HFFc6 (cell line): ENCODE results near the gene ACADS. TPM values are rescaled to one million over a fixed set of nuclear protein-coding genes. Genes with fewer than 3 reads are reported as not detected.

Experiments used
- DNase-seq: peaks from one replicate; pipeline ENCODE4 v3.0.0-alpha.2; 2018
- H3K27ac Mint-ChIP-seq: 2 replicates; pipeline ENCODE4 v1.8.0; 2020; ENCODE audit warnings: mild to moderate bottlenecking, mixed read lengths
- H3K27me3 Mint-ChIP-seq: 2 replicates; pipeline ENCODE4 v1.8.0; 2021; ENCODE audit warnings: mild to moderate bottlenecking, moderate library complexity, mixed read lengths; ENCODE audit not compliant: insufficient read depth
- H3K36me3 Mint-ChIP-seq: 2 replicates; pipeline ENCODE4 v1.8.0; 2021; ENCODE audit warnings: low read depth, mixed read lengths
- H3K4me1 Mint-ChIP-seq: 2 replicates; pipeline ENCODE4 v1.8.0; 2020; ENCODE audit warnings: low read depth, mixed read lengths
- H3K4me3 Mint-ChIP-seq: 2 replicates; pipeline ENCODE4 v1.8.0; 2020; ENCODE audit warnings: mild to moderate bottlenecking, moderate library complexity, mixed read lengths
- H3K9me3 Mint-ChIP-seq: 2 replicates; pipeline ENCODE4 v1.8.0; 2020; ENCODE audit warnings: mild to moderate bottlenecking, mixed read lengths
- CTCF ChIP-seq: fragments of 200-600 bp; sonication (generic); IDR thresholded peaks from 2 replicates; pipeline ENCODE4 v1.5.0; 2021; ENCODE audit warnings: antibody characterized with exemption, mild to moderate bottlenecking
- total RNA-seq, 6 experiments: library from RNA; stranded (reverse); fragmentation: NEBNext Ultra II Directional; extraction: Animal tissue kit (Norgen Biotek cat#: 25700); gene quantifications; 2 replicates in 1 of 6; 3 replicates in 5 of 6; pipeline ENCODE4 v1.2.3, GENCODE V29; 2021

ACADS gene
- total RNA-seq, 6 experiments from 2014 or later = 0.99 to 2.4 (median 2.0) TPM

- Mint-ChIP-seq H3K27ac (no peak overlapping the region), H3K27me3 (peaks cover 10% of the 10 kb centered on the region), H3K36me3 (no peaks in the 10 kb centered on the region), H3K4me3 (no peak overlapping the region), H3K4me1 (peaks cover 6% of the 10 kb centered on the region; the same call in 1 of the 2 replicates), H3K9me3 (peaks cover 8% of the 10 kb centered on the region)
- no peak for TF ChIP-seq CTCF
- no peak for DNase-seq
Measured at GRCh38 chr12:120751389-120751788, 25.8 kb downstream of the ACADS start.

- Mint-ChIP-seq H3K4me1 (peaks cover 6% of the 10 kb centered on the region; the same call in 1 of the 2 replicates), H3K27ac (no peak overlapping the region), H3K36me3 (no peaks in the 10 kb centered on the region), H3K27me3 (peaks cover 10% of the 10 kb centered on the region), H3K4me3 (no peak overlapping the region), H3K9me3 (peaks cover 8% of the 10 kb centered on the region)
- no peak for TF ChIP-seq CTCF
- DNase-seq = no peak
Measured at GRCh38 chr12:120754792-120755191, 29.2 kb downstream of the ACADS start.

GRCh38 chr12:120755269-120755668 is 29.6 kb downstream of the ACADS start:
- no peak overlapping the region for H3K4me3 Mint-ChIP-seq
- H3K27me3 Mint-ChIP-seq = peaks cover 10% of the 10 kb centered on the region
- peaks cover 8% of the 10 kb centered on the region for H3K9me3 Mint-ChIP-seq
- H3K4me1 Mint-ChIP-seq = peaks cover 6% of the 10 kb centered on the region; the same call in 1 of the 2 replicates
- no peak for TF ChIP-seq CTCF
- no peaks in the 10 kb centered on the region for H3K36me3 Mint-ChIP-seq
- H3K27ac Mint-ChIP-seq = no peak overlapping the region
- DNase-seq = no peak

- peaks cover 3% of the 10 kb centered on the region; the same call in 1 of the 2 replicates for H3K4me1 Mint-ChIP-seq
- peaks cover 13% of the 10 kb centered on the region; the same call in 1 of the 2 replicates for H3K36me3 Mint-ChIP-seq
- TF ChIP-seq CTCF = no peak
- DNase-seq = no peak
- peaks cover 7% of the 10 kb centered on the region; the same call in 1 of the 2 replicates for H3K27me3 Mint-ChIP-seq
- H3K9me3 Mint-ChIP-seq = peaks cover 8% of the 10 kb centered on the region
- H3K27ac Mint-ChIP-seq = no peak overlapping the region
- H3K4me3 Mint-ChIP-seq = no peak overlapping the region
Measured at GRCh38 chr12:120757226-120757742, 31.7 kb downstream of the ACADS start.

GRCh38 chr12:120757949-120758348 is 32.3 kb downstream of the ACADS start:
- DNase-seq = no peak
- Mint-ChIP-seq H3K27ac (no peak overlapping the region), H3K9me3 (peaks cover 8% of the 10 kb centered on the region), H3K36me3 (peaks cover 13% of the 10 kb centered on the region; the same call in 1 of the 2 replicates), H3K27me3 (peaks cover 8% of the 10 kb centered on the region), H3K4me1 (no peaks in the 10 kb centered on the region), H3K4me3 (no peak overlapping the region)
- TF ChIP-seq CTCF = no peak
